ENCODE results near the gene CITED2.
A peak's percentile ranks its signal among the peaks of the same experiment; 100 is the strongest.

CITED2 gene

GRCh38 chr6:139323511-139324300, 50.7 kb downstream of the CITED2 start:
- Histone ChIP-seq H3K4me3 (ENCODE audit: low read length) (peak overlapping the region; percentile 4), H3K9ac (ENCODE audit: low read depth, low read length) (no peak overlapping the region)

More at GRCh38 chr6:139323511-139324300, 50.7 kb downstream of the CITED2 start:
- peaks cover 6% of the 10 kb centered on the region for H3K4me1 ChIP-seq (ENCODE audit: control insufficient read depth, insufficient read depth, low read length)
- H3K27me3 ChIP-seq (ENCODE audit: control insufficient read depth, insufficient read depth, low read length): no peaks in the 10 kb centered on the region
- no peaks in the 10 kb centered on the region for H3K9me3 ChIP-seq (replicated peaks; ENCODE audit: low read length)
- no peaks in the 10 kb centered on the region for H3K36me3 ChIP-seq (ENCODE audit: insufficient read depth, low read length)
- peak overlapping the region; percentile 67 for H3K4me2 ChIP-seq (ENCODE audit: low read length)

Measured in skeletal muscle satellite cell (primary cell).